IMR-90 (cell line): ENCODE data around the gene SORCS1. TPM values are rescaled to one million over a fixed set of nuclear protein-coding genes. Genes with fewer than 3 reads are reported as not detected.

Source experiments
- ATAC-seq: fragments of 200-7000 bp; cut with Tn5 transposase; 2 replicates; pipeline ENCODE4 v1.9.1; 2020; ENCODE audit warnings: low read depth, mild to moderate bottlenecking, moderate library complexity
- BruUV-seq: library from RNA; stranded (reverse); fragments of 400-500 nt; replicated peaks from 2 replicates; lab custom pipeline; 2021; lab: Mats Ljungman, UMichigan
- CTCF ChIA-PET: fragments of 300-600 bp; formaldehyde crosslinking; extraction: SDS; loops from one replicate; lab custom pipeline; 2021; ENCODE audit warnings: antibody characterized with exemption; lab: Yijun Ruan, JAX
- POLR2A ChIA-PET: fragments of 300-600 bp; sonication (Branson Sonifier 250); formaldehyde crosslinking; loops from one replicate; lab custom pipeline; 2022; ENCODE audit warnings: antibody characterized with exemption; ENCODE audit not compliant: unreplicated experiment; lab: Charles Lee
- DNase-seq: peaks from one replicate; pipeline ENCODE4 v3.0.0; 2013
- H2AFZ ChIP-seq: replicated peaks from 2 replicates; pipeline ENCODE3; 2013; ENCODE audit warnings: low read length, mild to moderate bottlenecking; ENCODE audit not compliant: poor library complexity
- H2AK5ac ChIP-seq: 2 replicates; pipeline ENCODE4 v1.6.1; 2013; ENCODE audit warnings: low read depth, low read length, inconsistent platforms
- H2AK9ac ChIP-seq: replicated peaks from 2 replicates; pipeline ENCODE3; 2013; ENCODE audit warnings: mild to moderate bottlenecking, low read depth, low read length, moderate library complexity; ENCODE audit not compliant: poor library complexity
- H2BK120ac ChIP-seq: 2 replicates; pipeline ENCODE4 v1.6.1; 2013; ENCODE audit warnings: low read depth, low read length, inconsistent platforms
- H2BK15ac ChIP-seq: 3 replicates; pipeline ENCODE4 v1.6.1; 2013; ENCODE audit warnings: low read depth, low read length, inconsistent platforms
- H2BK20ac ChIP-seq: 2 replicates; pipeline ENCODE4 v1.6.1; 2013; ENCODE audit warnings: low read depth, mild to moderate bottlenecking, inconsistent platforms, low read length, moderate library complexity
- H2BK5ac ChIP-seq: 2 replicates; pipeline ENCODE4 v1.6.1; 2013; ENCODE audit warnings: mild to moderate bottlenecking, low read depth, low read length, inconsistent platforms; ENCODE audit not compliant: poor library complexity, severe bottlenecking
- H3K14ac ChIP-seq: replicated peaks from 2 replicates; pipeline ENCODE4 v1.6.1; 2013; ENCODE audit warnings: low read depth, low read length, inconsistent platforms
- H3K18ac ChIP-seq: 2 replicates; pipeline ENCODE4 v1.6.1; 2013; ENCODE audit warnings: low read depth, low read length, control low read depth
- H3K23ac ChIP-seq: 2 replicates; pipeline ENCODE4 v1.6.1; 2013; ENCODE audit warnings: low read depth, low read length, inconsistent platforms
- H3K27ac ChIP-seq: 2 replicates; pipeline ENCODE4 v1.5.1; 2013; ENCODE audit warnings: mild to moderate bottlenecking, control low read depth, low read length; ENCODE audit not compliant: insufficient read depth
- H3K27me3 ChIP-seq: 2 replicates; pipeline ENCODE4 v1.6.1; 2013; ENCODE audit warnings: low read length; ENCODE audit not compliant: control insufficient read depth, insufficient read depth
- H3K36me3 ChIP-seq: 2 replicates; pipeline ENCODE4 v1.6.1; 2013; ENCODE audit warnings: low read length, mixed read lengths; ENCODE audit not compliant: control insufficient read depth, insufficient read depth
- H3K4ac ChIP-seq: 2 replicates; pipeline ENCODE4 v1.6.1; 2013; ENCODE audit warnings: low read depth, low read length, inconsistent platforms
- H3K4me1 ChIP-seq: 2 replicates; pipeline ENCODE4 v1.6.1; 2013; ENCODE audit warnings: low read length, mixed read lengths; ENCODE audit not compliant: control insufficient read depth, insufficient read depth
- H3K4me2 ChIP-seq: 2 replicates; pipeline ENCODE4 v1.6.1; 2013; ENCODE audit warnings: low read depth, mild to moderate bottlenecking, control low read depth, low read length, moderate library complexity
- H3K4me3 ChIP-seq: 2 replicates; pipeline ENCODE4 v1.5.1; 2013; ENCODE audit warnings: low read depth, mild to moderate bottlenecking, control low read depth, low read length, moderate library complexity; ENCODE audit not compliant: insufficient read depth
- H3K56ac ChIP-seq: 2 replicates; pipeline ENCODE4 v1.6.1; 2013; ENCODE audit warnings: low read length, inconsistent platforms; ENCODE audit not compliant: insufficient read depth; ENCODE audit errors: extremely low read depth
- H3K79me1 ChIP-seq, 2 experiments: 2 replicates each; pipeline ENCODE4 v1.6.1; 2013; ENCODE audit warnings: low read length in 2 of 2, inconsistent platforms in 1 of 2, low read depth in 1 of 2
- H3K9ac ChIP-seq: 2 replicates; pipeline ENCODE4 v1.6.1; 2013; ENCODE audit warnings: low read depth, low read length, control low read depth
- H3K9me1 ChIP-seq: 2 replicates; pipeline ENCODE4 v1.6.1; 2013; ENCODE audit warnings: low read length, inconsistent platforms; ENCODE audit not compliant: insufficient read depth
- H3K9me3 ChIP-seq: 2 replicates; pipeline ENCODE4 v1.6.1; 2013; ENCODE audit warnings: low read length; ENCODE audit not compliant: control insufficient read depth, insufficient read depth
- H4K20me1 ChIP-seq: 2 replicates; pipeline ENCODE4 v1.6.1; 2013; ENCODE audit warnings: low read length, inconsistent platforms; ENCODE audit not compliant: insufficient read depth
- H4K5ac ChIP-seq: 2 replicates; pipeline ENCODE4 v1.6.1; 2013; ENCODE audit warnings: mild to moderate bottlenecking, low read depth, low read length, control low read depth
- H4K8ac ChIP-seq, 2 experiments: 2 replicates each; pipeline ENCODE4 v1.6.1; 2013; ENCODE audit warnings: low read depth in 2 of 2, low read length in 2 of 2, control low read depth in 1 of 2, inconsistent platforms in 1 of 2
- H4K91ac ChIP-seq: 2 replicates; pipeline ENCODE4 v1.6.1; 2013; ENCODE audit warnings: low read depth, low read length, inconsistent platforms; ENCODE audit not compliant: insufficient read depth
- BHLHE40 ChIP-seq: fragments of 150-350 bp; IDR thresholded peaks from 2 replicates; pipeline ENCODE4 v1.6.1; 2016; ENCODE audit warnings: mild to moderate bottlenecking, low read depth, low read length
- CEBPB ChIP-seq: IDR thresholded peaks from 2 replicates; pipeline ENCODE4 v1.6.1; 2012; ENCODE audit warnings: low read depth, low read length, improper control_type of control experiment
- POLR2A ChIP-seq: IDR thresholded peaks from 2 replicates; pipeline ENCODE4 v1.6.1; 2012; ENCODE audit warnings: mild to moderate bottlenecking, low read depth, low read length
- RFX5 ChIP-seq: IDR thresholded peaks from 2 replicates; pipeline ENCODE4 v1.8.0; 2012; ENCODE audit warnings: low read depth, mild to moderate bottlenecking, low read length, moderate library complexity
- SMC3 ChIP-seq: fragments of 150-350 bp; IDR thresholded peaks from 2 replicates; pipeline ENCODE4 v1.6.1; 2016; ENCODE audit warnings: low read depth, mild to moderate bottlenecking, antibody characterized with exemption, low read length, moderate library complexity
- WGBS, 2 experiments: methylation state at CpG; one replicate each; pipeline versions ENCODE4 v1.1.5 to v1.1.7; 2013; ENCODE audit warnings: missing lambda C conversion rate in 2 of 2; ENCODE audit not compliant: insufficient read length in 1 of 2; ENCODE audit errors: extremely low coverage in 2 of 2; 5-methylcytosine and 5-hydroxymethylcytosine counted together
- dilution Hi-C: fragments of 300-500 bp; cut with HindIII; formaldehyde crosslinking; loops from one replicate; pipeline ENCODE4 v1.14.3; 2018; ENCODE audit warnings: low sequenced_read_pairs; ENCODE audit not compliant: unreplicated experiment
- in situ Hi-C: fragments of 300-500 bp; cut with MboI; formaldehyde crosslinking; loops from 3 replicates; pipeline ENCODE4 v1.14.3; 2019; ENCODE audit warnings: low sequenced_read_pairs, inconsistent platforms, mixed read lengths
- intact Hi-C: fragments of 100-400 bp; cut with micrococcal nuclease; formaldehyde crosslinking; loops from 2 replicates; pipeline ENCODE4 v1.10.0; 2022
- polyA plus RNA-seq, 3 experiments: library from polyadenylated mRNA; depleted of rRNA; stranded (reverse); fragments of >200 nt; gene quantifications; 2 replicates each; pipeline ENCODE4 v1.2.3, GENCODE V29; 2012; ENCODE audit warnings: low replicate concordance in 1 of 3
- total RNA-seq: library from RNA; depleted of rRNA; stranded (reverse); fragments of >200 nt; gene quantifications from 2 replicates; pipeline ENCODE4 v1.2.3, GENCODE V29; 2012
- TF ChIP-seq, protein P1 (sequence below): conservative IDR thresholded peaks from 2 replicates; pipeline ENCODE4 v1.5.1; 2012; ENCODE audit warnings: mild to moderate bottlenecking, low read depth, low read length, improper control_type of control experiment

The SORCS1 gene
- total and polyA plus RNA-seq, 2 of the 4 experiments (the other 2 are of a cell fraction), result under 0.01 TPM; not detected in 1

DNA sequence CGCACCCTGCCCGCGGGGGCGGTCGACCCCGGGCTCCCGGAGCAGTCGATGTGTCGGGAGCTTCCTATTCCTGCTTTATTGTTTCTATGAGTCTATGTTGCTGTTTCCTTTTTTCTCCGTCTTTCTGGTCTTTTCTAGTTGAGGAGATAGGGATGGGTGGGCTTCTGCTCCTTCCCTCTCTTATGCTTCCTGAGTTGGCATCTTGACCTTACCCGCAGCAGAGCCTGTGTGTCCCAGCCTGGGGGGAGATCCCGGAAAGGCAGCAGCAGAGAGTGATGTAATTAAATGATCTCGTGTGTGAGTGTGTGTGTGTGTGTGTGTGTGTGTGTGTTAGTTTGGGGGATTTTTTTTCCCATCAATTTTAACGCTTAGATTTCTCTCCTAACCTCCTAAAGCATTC, 486 bp upstream of the SORCS1 start:
- no peak overlapping the region for H2AK9ac ChIP-seq
- no peak overlapping the region for H3K14ac ChIP-seq
- H3K18ac ChIP-seq, result no peak overlapping the region
- H2BK15ac ChIP-seq, result no peak overlapping the region
- CTCF ChIA-PET, result no interaction called here
- H4K20me1 ChIP-seq, result no peaks in the 10 kb centered on the region
- no peak overlapping the region for H3K56ac ChIP-seq
- peaks cover 13% of the 10 kb centered on the region; the same call in 1 of the 2 replicates for H3K9me3 ChIP-seq
- H4K8ac ChIP-seq, result no peak overlapping the region
- DNase-seq, result no peak
- no peak overlapping the region for H4K91ac ChIP-seq
- H3K4me3 ChIP-seq, result no peak overlapping the region
- BruUV-seq, result no TSS peak
- no peak overlapping the region for H2AK5ac ChIP-seq
- H2AFZ ChIP-seq, result no peak overlapping the region
- no peak overlapping the region for H3K27ac ChIP-seq
- H3K4me2 ChIP-seq, result no peak overlapping the region
- 7% methylated on average over 3 of the region's 14 CpGs; no CpG with 5 or more reads in 1 of the 2 experiments for WGBS, 2 experiments
- H2BK5ac ChIP-seq, result no peak overlapping the region
- H3K9me1 ChIP-seq, result no peaks in the 10 kb centered on the region
- TF ChIP-seq CEBPB, result no peak
- TF ChIP-seq, protein P1, sequence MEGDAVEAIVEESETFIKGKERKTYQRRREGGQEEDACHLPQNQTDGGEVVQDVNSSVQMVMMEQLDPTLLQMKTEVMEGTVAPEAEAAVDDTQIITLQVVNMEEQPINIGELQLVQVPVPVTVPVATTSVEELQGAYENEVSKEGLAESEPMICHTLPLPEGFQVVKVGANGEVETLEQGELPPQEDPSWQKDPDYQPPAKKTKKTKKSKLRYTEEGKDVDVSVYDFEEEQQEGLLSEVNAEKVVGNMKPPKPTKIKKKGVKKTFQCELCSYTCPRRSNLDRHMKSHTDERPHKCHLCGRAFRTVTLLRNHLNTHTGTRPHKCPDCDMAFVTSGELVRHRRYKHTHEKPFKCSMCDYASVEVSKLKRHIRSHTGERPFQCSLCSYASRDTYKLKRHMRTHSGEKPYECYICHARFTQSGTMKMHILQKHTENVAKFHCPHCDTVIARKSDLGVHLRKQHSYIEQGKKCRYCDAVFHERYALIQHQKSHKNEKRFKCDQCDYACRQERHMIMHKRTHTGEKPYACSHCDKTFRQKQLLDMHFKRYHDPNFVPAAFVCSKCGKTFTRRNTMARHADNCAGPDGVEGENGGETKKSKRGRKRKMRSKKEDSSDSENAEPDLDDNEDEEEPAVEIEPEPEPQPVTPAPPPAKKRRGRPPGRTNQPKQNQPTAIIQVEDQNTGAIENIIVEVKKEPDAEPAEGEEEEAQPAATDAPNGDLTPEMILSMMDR, result no peak
- TF ChIP-seq SMC3, result no peak
- no peak for TF ChIP-seq POLR2A
- TF ChIP-seq BHLHE40, result no peak
- no peak for TF ChIP-seq RFX5
- intact Hi-C loops (no loop called here), dilution Hi-C loops (no loop called here), in situ Hi-C loops (no loop called here)
- ATAC-seq, result no peak
- H3K4me1 ChIP-seq, result no peaks in the 10 kb centered on the region
- no peaks in the 10 kb centered on the region for H3K36me3 ChIP-seq
- H2BK20ac ChIP-seq, result no peak overlapping the region
- H4K5ac ChIP-seq, result no peak overlapping the region
- H3K23ac ChIP-seq, result no peak overlapping the region
- no peak overlapping the region for H3K9ac ChIP-seq
- no peak overlapping the region for H3K4ac ChIP-seq
- no peaks in the 10 kb centered on the region for H3K79me1 ChIP-seq
- H2BK120ac ChIP-seq, result no peak overlapping the region
- no peaks in the 10 kb centered on the region for H3K27me3 ChIP-seq
- POLR2A ChIA-PET, result no interaction called here
